Prostate gland (tissue), 2 donors: Measurements from ENCODE around the gene RRP1. TPM values are rescaled to one million over a fixed set of nuclear protein-coding genes. Genes with fewer than 3 reads are reported as not detected.

Experiments
- DNase-seq: peaks from one replicate; pipeline ENCODE4 v3.0.0-alpha.2; 2019; ENCODE audit warnings: low spot score
- H3K27ac ChIP-seq, 2 donors: fragments of 200-600 bp; sonication (generic); 2 replicates each; pipeline ENCODE4 v1.5.1; 2017 to 2019
- H3K27me3 ChIP-seq: fragments of 200-600 bp; sonication (generic); replicated peaks from 2 replicates; pipeline ENCODE4 v1.5.1; 2019; ENCODE audit not compliant: insufficient read depth
- H3K36me3 ChIP-seq, 2 donors: fragments of 200-600 bp; sonication (generic); 1 replicate in 1 of 2; 2 replicates in 1 of 2; pipeline versions ENCODE4 v1.5.1 to v1.8.1; 2017 to 2019
- H3K4me1 ChIP-seq: fragments of 200-600 bp; sonication (generic); replicated peaks from 2 replicates; pipeline ENCODE4 v1.5.1; 2019
- H3K4me3 ChIP-seq, 2 donors: fragments of 200-600 bp; sonication (generic); 2 replicates each; pipeline ENCODE4 v1.5.1; 2017 to 2019
- H3K9me3 ChIP-seq: fragments of 200-600 bp; sonication (generic); 2 replicates; pipeline ENCODE4 v1.5.1; 2017
- POLR2A ChIP-seq: fragments of 450-650 bp; IDR thresholded peaks from one replicate; pipeline ENCODE4 v1.6.1; 2016; ENCODE audit warnings: antibody characterized with exemption, mild to moderate bottlenecking
- POLR2AphosphoS5 ChIP-seq: sonication (generic); formaldehyde crosslinking; IDR thresholded peaks from one replicate; pipeline ENCODE4 v1.6.1; 2017; ENCODE audit warnings: antibody characterized with exemption
- WGBS: methylation state at CpG from one replicate; pipeline ENCODE4 v1.1.5; 2018; 5-methylcytosine and 5-hydroxymethylcytosine counted together
- intact Hi-C: fragments of 100-400 bp; cut with DNase I; formaldehyde crosslinking; loops from one replicate; pipeline ENCODE4 v1.14.2; 2022
- total RNA-seq, 2 donors: library from RNA; depleted of rRNA; stranded (reverse); fragments of >200 nt; gene quantifications; one replicate each; pipeline ENCODE4 v1.1.0, GENCODE V29; 2016
- TF ChIP-seq, protein P1 (sequence below), 4 experiments: fragments of 200-600 bp in 2 of 4; fragments of 450-650 bp in 2 of 4; sonication (generic) in 2 of 4; IDR thresholded peaks; 1 replicate in 3 of 4; 2 replicates in 1 of 4; pipeline ENCODE4 v1.5.1; 2016 to 2019; ENCODE audit warnings: antibody characterized with exemption in 4 of 4, mild to moderate bottlenecking in 2 of 4, moderate library complexity in 2 of 4

Gene RRP1
- total RNA-seq, 2 donors from 2014 or later, result 29.4 to 37.5 TPM

DNA sequence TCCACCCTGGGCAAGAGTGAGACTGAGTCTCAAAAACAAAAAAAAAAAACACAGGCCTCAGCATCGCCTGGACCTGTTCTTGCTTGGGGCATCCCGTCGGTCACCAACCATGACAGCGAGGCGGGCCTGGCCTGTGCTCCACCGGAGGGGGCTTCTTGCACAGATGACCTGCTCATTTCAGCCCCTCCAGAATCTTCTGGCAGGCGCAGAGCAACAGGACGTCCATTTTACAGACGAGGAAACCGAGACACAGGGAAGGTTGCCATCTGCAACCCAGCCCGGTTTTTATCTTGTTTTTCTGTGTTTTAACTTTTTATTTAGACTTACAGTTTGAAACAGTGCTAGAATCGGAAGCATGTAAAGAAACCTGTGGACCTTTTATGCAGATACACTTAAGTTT, 14.2 kb upstream of the RRP1 start:
- Histone ChIP-seq H3K27ac (peak overlapping the region; percentile 85 to 88), H3K27me3 (no peaks in the 10 kb centered on the region), H3K36me3 (no peaks in the 10 kb centered on the region), H3K4me1 (no peaks in the 10 kb centered on the region), H3K4me3 (peak overlapping the region; percentile 88 to 96), H3K9me3 (no peaks in the 10 kb centered on the region)
- intact Hi-C loops, result no loop called here
- TF ChIP-seq, protein P1, sequence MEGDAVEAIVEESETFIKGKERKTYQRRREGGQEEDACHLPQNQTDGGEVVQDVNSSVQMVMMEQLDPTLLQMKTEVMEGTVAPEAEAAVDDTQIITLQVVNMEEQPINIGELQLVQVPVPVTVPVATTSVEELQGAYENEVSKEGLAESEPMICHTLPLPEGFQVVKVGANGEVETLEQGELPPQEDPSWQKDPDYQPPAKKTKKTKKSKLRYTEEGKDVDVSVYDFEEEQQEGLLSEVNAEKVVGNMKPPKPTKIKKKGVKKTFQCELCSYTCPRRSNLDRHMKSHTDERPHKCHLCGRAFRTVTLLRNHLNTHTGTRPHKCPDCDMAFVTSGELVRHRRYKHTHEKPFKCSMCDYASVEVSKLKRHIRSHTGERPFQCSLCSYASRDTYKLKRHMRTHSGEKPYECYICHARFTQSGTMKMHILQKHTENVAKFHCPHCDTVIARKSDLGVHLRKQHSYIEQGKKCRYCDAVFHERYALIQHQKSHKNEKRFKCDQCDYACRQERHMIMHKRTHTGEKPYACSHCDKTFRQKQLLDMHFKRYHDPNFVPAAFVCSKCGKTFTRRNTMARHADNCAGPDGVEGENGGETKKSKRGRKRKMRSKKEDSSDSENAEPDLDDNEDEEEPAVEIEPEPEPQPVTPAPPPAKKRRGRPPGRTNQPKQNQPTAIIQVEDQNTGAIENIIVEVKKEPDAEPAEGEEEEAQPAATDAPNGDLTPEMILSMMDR (IDR thresholded peaks at IDR 0.05), result no peak
- TF ChIP-seq POLR2AphosphoS5, result no peak
- TF ChIP-seq POLR2A, result no peak
- WGBS, result 61% methylated on average over 12 of the region's 12 CpGs
- DNase-seq, result no peak

DNA sequence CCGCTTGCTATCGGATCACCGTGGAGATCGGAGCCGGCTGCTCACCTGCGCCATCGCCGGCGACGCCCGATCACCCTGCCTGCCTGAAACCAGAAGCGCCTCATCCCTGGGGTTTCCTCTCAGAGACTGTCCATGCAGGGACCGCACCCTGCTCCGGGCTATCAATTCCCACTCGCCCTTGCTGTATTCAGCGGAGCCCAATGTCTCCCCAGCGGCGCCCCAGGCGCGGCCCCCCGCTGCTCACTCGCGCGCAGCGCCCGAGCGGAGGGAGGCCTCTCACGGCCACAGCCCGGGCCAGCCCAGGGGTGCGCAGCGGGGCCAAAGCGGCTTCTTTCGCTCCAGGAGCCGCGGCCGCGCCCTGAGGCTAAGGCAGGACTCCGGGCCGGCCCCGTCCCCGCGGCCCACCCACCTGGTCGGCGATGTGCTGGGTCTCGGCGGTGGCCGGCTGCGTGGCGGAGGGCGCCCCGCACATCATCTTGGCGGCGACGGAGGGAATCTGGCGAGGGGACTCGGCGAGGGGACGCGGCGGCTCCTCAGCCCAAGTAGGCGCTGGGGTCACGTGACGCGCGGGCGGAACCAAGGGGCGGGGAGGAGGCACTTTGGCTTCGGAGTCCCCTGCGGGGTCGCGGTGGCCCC, 13.5 kb upstream of the RRP1 start, which contains the start of gene CSTB:
TSS of gene CSTB (minus strand) at position 514 of the 636 bp plus-strand sequence. CDS start at position 475, 39 bp downstream.
- Histone ChIP-seq H3K4me1 (no peaks in the 10 kb centered on the region), H3K36me3 (no peaks in the 10 kb centered on the region), H3K27ac (peak within 1 kb of the TSS; percentile 85 to 88), H3K27me3 (no peaks in the 10 kb centered on the region), H3K4me3 (peak within 1 kb of the TSS; percentile 88 to 96), H3K9me3 (no peaks in the 10 kb centered on the region)
- intact Hi-C loops, result no loop called here
- TF ChIP-seq POLR2A, result peak; percentile 89
- TF ChIP-seq, protein P1 (IDR thresholded peaks at IDR 0.05), result peak in 2 of 4 experiments; percentile 8 to 15
- TF ChIP-seq POLR2AphosphoS5, result peak; percentile 67
- DNase-seq, result peak; percentile 79
- WGBS, result 1% methylated on average over 35 of the region's 71 CpGs

DNA sequence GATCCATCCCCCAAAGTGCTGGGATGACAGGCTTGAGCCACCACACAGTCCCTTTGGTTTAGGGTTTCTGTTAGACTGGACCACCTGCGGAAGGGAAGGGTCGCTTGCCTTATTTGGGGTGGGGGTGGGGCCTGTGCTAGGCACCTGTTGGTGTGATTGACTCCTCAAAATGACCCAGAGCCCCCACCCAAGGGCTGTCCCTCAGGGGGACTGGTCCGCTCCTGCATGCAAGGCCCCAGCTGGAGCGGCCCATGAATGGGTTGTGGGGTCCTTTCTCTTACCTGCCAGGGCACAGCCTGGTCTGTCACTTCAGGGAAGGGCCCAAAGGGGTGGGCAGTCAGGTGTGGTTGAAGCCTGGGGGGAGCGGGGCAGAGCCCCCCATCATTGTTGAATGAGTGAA, 11.4 kb upstream of the RRP1 start:
- 89% methylated on average over 5 of the region's 5 CpGs for WGBS
- Histone ChIP-seq H3K9me3 (no peaks in the 10 kb centered on the region), H3K27ac (no peak overlapping the region), H3K27me3 (no peaks in the 10 kb centered on the region), H3K4me1 (no peaks in the 10 kb centered on the region), H3K36me3 (no peaks in the 10 kb centered on the region), H3K4me3 (no peak overlapping the region)
- no peak for TF ChIP-seq POLR2AphosphoS5
- no peak for DNase-seq
- intact Hi-C loops, result no loop called here

DNA sequence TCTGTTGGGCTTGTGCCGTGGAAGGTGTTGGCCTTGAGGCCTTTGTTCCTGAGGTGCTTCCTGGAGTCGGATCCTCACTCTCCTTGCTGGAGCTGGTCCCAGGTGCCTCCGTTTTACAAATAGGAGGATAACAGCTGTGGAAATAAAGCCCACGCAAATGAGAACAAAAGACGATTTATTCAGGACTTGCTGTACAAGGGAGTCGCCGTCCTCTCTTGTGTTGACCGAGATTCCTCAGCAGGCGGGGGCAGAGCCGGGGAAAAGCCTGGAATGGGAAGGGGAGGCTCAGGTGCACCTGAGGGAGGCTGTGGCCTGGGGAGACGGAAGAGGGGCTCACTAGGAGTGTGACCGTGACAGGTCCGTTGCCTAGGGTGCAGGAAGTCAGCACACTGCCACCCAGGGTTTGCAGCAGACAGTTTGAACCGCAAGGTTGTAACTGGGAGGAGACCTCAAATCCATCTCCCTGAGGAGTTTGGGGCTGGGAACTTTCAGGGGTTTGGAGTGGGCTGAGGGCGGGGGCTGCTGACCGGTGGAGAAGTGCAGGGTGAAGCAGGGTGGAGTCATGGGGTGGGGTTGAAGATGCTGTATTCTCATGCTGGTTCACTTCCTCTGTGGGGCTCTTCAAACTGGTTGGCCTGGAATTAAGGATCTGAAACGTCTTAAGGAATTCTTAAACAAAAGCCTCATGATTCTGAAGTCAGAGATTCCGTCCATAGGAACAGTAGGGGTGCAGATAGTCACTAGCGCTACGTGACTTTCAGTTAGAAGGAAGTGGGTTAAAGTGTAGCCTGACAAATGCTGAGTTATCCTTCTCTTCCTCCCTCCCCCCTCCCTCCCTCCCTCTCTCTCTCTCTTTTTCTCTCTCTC, 10.7 kb upstream of the RRP1 start:
- Histone ChIP-seq H3K4me3 (no peak overlapping the region), H3K9me3 (no peaks in the 10 kb centered on the region), H3K4me1 (no peaks in the 10 kb centered on the region), H3K27ac (no peak overlapping the region), H3K27me3 (no peaks in the 10 kb centered on the region), H3K36me3 (no peaks in the 10 kb centered on the region)
- WGBS, result 42% methylated on average over 20 of the region's 20 CpGs
- DNase-seq, result no peak
- TF ChIP-seq, protein P1 (IDR thresholded peaks at IDR 0.05), result no peak
- no peak for TF ChIP-seq POLR2A
- TF ChIP-seq POLR2AphosphoS5, result no peak
- intact Hi-C loops, result no loop called here

DNA sequence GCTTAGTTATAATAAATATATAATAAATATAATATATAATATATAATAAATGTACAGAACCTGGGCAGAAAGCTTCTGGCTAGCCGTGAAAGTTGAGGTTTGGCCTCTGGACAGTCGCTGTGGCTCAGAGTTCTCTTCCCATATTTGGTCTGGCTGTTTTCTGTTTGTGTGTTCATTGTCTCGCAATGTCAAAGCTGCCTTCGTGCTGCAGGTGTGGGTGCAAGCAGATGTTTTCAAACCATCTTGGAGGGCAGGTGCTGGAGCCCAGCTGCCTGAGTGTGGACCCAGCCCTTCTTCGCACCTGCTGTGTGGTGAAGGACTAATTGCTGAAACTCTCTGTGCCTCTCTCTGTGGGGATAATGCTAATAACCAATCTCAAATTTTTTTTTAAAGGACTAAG, 9.7 kb upstream of the RRP1 start:
- H3K9me3 ChIP-seq, result no peaks in the 10 kb centered on the region
- 81% methylated on average over 5 of the region's 5 CpGs for WGBS
- no peaks in the 10 kb centered on the region for H3K36me3 ChIP-seq
- no peaks in the 10 kb centered on the region for H3K4me1 ChIP-seq
- TF ChIP-seq, protein P1 (IDR thresholded peaks at IDR 0.05), result no peak
- TF ChIP-seq POLR2A, result no peak
- no peak for TF ChIP-seq POLR2AphosphoS5
- no peak overlapping the region for H3K4me3 ChIP-seq
- no peak for DNase-seq
- no peak overlapping the region for H3K27ac ChIP-seq
- intact Hi-C loops, result no loop called here
- H3K27me3 ChIP-seq, result no peaks in the 10 kb centered on the region
